C4-2B (cell line): ENCODE measurements around the gene C1QTNF1.

ENCODE experiments used
- CTCF ChIP-seq: fragments of 450-650 bp; conservative IDR thresholded peaks from 2 replicates; pipeline ENCODE4 v1.5.1; 2017; ENCODE audit warnings: mild to moderate bottlenecking
- ZFX ChIP-seq: fragments of 450-650 bp; IDR thresholded peaks from 2 replicates; pipeline ENCODE4 v1.6.1; 2017

GRCh38 chr17:79023180-79023705 lies 726 bp upstream of the C1QTNF1 start:
- TF ChIP-seq CTCF, result no peak
- no peak for TF ChIP-seq ZFX
